ENCODE measurements around the gene OSER1. TPM values are rescaled to one million over a fixed set of nuclear protein-coding genes. Genes with fewer than 3 reads are reported as not detected.

Gene OSER1
- total RNA-seq, 1 experiment from 2014 or later: 24.3 TPM

DNA sequence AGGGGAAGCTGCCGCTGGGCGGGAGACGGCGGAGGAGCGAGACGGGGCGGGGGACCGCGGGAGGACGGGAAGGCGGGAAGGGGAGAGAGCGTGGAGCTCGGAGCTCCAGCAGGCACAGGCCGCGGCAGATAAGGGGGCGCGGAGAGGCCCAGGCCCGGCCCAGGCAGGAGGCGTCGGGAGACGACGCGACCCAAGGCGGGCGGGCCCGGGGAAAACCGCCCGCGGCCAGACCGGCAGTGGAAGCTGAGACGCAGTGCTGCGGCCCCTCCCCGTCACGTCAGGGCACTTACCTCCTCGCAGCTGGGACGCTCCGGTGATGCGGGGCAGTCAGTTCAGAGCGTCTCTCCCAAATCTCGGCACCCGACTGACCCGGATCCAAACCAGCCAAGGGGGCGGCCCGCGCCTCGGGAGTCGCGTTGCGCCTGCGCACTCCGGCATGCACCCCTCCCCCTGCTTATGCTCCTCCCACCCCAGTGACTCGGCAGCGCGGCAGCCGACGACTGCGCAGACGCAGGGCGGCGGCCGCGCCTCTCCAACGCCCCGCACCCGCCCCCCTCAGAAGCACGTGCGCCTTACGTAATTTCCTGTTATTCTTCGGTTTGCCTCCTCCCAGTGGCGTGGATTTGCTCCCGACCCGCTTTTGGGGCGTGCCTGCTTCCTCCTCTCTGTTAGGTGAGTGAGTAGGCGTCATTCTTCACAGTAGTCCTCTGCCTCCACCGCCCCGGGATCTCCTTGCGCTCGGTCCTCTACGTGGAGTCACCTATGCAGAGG lies at the start of gene OSER1 (continued):
- TF ChIP-seq, protein P1, sequence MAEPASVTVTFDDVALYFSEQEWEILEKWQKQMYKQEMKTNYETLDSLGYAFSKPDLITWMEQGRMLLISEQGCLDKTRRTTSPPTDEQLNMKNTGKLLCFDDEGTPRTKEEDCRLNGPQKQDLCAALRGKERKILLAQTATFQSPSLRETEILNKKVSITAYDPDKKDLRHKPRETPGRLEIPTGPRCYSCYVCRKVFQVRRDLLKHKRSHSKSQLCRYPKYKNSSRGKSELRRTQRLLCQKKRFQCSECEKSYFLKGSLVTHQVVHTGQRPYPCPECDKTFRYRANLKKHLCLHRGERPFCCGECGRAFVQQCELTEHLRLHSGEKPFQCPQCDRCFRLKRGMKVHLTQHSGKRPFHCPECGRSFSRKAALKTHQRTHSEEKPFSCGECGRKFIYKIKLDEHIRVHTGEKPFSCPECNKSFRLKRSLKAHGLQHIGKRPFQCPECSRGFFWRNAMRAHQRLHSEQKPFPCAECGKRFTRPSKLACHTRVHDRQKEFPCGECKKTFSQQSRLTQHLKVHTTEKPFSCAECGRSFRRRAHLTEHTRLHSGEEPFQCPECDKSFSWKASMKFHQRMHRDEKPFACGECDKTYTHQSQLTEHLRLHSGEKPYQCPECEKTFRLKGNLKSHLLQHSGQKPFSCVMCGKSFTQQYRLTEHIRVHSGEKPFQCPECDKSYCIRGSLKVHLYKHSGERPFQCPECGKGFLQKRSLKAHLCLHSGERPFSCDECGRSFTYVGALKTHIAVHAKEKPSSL (CRISPR knock-in tag; conservative IDR thresholded peaks at IDR 0.05): no peak
- TF ChIP-seq TEAD1 (CRISPR knock-in tag; IDR thresholded peaks at IDR 0.05) (no peak), IRF1 (CRISPR knock-in tag; IDR thresholded peaks at IDR 0.05) (no peak), SP1 (CRISPR knock-in tag; conservative IDR thresholded peaks at IDR 0.05) (peak; percentile 81), ATF3 (CRISPR knock-in tag; conservative IDR thresholded peaks at IDR 0.05) (no peak), NFE2L1 (CRISPR knock-in tag; IDR thresholded peaks at IDR 0.05) (peak; percentile 31; the same call in 1 of the 2 replicates), ZNF512 (CRISPR knock-in tag; IDR thresholded peaks at IDR 0.05; ENCODE audit: borderline replicate concordance) (no peak), ELF4 (CRISPR knock-in tag; IDR thresholded peaks at IDR 0.05; ENCODE audit: low read depth) (no peak), ZMAT4 (CRISPR knock-in tag; IDR thresholded peaks at IDR 0.05) (no peak), ZBTB43 (CRISPR knock-in tag; IDR thresholded peaks at IDR 0.05) (no peak), GABPB1 (CRISPR knock-in tag; IDR thresholded peaks at IDR 0.05) (peak; percentile 93), ZBTB21 (CRISPR knock-in tag; IDR thresholded peaks at IDR 0.05; ENCODE audit: borderline replicate concordance) (no peak), NR3C1 (CRISPR knock-in tag; conservative IDR thresholded peaks at IDR 0.05; ENCODE audit: low read depth) (no peak), RELA (CRISPR knock-in tag; IDR thresholded peaks at IDR 0.05; ENCODE audit: borderline replicate concordance) (no peak; the same call in 1 of the 2 replicates), FOXJ3 (CRISPR knock-in tag; IDR thresholded peaks at IDR 0.05; ENCODE audit: borderline replicate concordance) (no peak), ZNF138 (CRISPR knock-in tag; conservative IDR thresholded peaks at IDR 0.05) (no peak), MXD4 (CRISPR knock-in tag; IDR thresholded peaks at IDR 0.05; ENCODE audit: borderline replicate concordance) (no peak), IRF2 (CRISPR knock-in tag; IDR thresholded peaks at IDR 0.05; ENCODE audit: borderline replicate concordance, low read depth) (no peak), AFF4 (CRISPR knock-in tag; IDR thresholded peaks at IDR 0.05; ENCODE audit: borderline replicate concordance) (no peak), RORB (CRISPR knock-in tag; IDR thresholded peaks at IDR 0.05) (no peak)
- TF ChIP-seq, protein P2, sequence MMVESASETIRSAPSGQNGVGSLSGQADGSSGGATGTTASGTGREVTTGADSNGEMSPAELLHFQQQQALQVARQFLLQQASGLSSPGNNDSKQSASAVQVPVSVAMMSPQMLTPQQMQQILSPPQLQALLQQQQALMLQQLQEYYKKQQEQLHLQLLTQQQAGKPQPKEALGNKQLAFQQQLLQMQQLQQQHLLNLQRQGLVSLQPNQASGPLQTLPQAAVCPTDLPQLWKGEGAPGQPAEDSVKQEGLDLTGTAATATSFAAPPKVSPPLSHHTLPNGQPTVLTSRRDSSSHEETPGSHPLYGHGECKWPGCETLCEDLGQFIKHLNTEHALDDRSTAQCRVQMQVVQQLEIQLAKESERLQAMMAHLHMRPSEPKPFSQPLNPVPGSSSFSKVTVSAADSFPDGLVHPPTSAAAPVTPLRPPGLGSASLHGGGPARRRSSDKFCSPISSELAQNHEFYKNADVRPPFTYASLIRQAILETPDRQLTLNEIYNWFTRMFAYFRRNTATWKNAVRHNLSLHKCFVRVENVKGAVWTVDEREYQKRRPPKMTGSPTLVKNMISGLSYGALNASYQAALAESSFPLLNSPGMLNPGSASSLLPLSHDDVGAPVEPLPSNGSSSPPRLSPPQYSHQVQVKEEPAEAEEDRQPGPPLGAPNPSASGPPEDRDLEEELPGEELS (CRISPR knock-in tag; IDR thresholded peaks at IDR 0.05): no peak
- TF ChIP-seq, protein P3, sequence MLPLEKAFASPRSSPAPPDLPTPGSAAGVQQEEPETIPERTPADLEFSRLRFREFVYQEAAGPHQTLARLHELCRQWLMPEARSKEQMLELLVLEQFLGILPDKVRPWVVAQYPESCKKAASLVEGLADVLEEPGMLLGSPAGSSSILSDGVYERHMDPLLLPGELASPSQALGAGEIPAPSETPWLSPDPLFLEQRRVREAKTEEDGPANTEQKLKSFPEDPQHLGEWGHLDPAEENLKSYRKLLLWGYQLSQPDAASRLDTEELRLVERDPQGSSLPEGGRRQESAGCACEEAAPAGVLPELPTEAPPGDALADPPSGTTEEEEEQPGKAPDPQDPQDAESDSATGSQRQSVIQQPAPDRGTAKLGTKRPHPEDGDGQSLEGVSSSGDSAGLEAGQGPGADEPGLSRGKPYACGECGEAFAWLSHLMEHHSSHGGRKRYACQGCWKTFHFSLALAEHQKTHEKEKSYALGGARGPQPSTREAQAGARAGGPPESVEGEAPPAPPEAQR (CRISPR knock-in tag; IDR thresholded peaks at IDR 0.05): no peak
- TF ChIP-seq, protein P4, sequence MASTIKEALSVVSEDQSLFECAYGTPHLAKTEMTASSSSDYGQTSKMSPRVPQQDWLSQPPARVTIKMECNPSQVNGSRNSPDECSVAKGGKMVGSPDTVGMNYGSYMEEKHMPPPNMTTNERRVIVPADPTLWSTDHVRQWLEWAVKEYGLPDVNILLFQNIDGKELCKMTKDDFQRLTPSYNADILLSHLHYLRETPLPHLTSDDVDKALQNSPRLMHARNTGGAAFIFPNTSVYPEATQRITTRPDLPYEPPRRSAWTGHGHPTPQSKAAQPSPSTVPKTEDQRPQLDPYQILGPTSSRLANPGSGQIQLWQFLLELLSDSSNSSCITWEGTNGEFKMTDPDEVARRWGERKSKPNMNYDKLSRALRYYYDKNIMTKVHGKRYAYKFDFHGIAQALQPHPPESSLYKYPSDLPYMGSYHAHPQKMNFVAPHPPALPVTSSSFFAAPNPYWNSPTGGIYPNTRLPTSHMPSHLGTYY (CRISPR knock-in tag; IDR thresholded peaks at IDR 0.05): no peak
